SH-SY5Y (cell line): ENCODE data around the gene MAN2A1.

Experiments
- GATA2 ChIP-seq: IDR thresholded peaks from 2 replicates; pipeline ENCODE4 v1.6.1; 2011; ENCODE audit warnings: mild to moderate bottlenecking, low read depth, low read length
- GATA3 ChIP-seq: IDR thresholded peaks from 2 replicates; pipeline ENCODE4 v1.6.1; 2011; ENCODE audit warnings: low read depth, mild to moderate bottlenecking, low read length, moderate library complexity

GRCh38 chr5:109767184-109767995 lies 77.7 kb downstream of the MAN2A1 start:
- no peak for TF ChIP-seq GATA3
- TF ChIP-seq GATA2, result no peak
